Activated CD4-positive, alpha-beta memory T cell treated with anti-CD3 and anti-CD28 coated beads for 36 hours (primary cell): ENCODE results near the gene ZNF716. TPM values are rescaled to one million over a fixed set of nuclear protein-coding genes. Genes with fewer than 3 reads are reported as not detected.
"Not testable (repeated sequence)": the region's sequence is repeated elsewhere in the genome, so short reads cannot be mapped to it uniquely, and the experiment has no call there.

Experiments used
- CTCF ChIA-PET: fragments of 350-600 bp; sonication (Branson Sonifier 250); formaldehyde crosslinking; loops from one replicate; lab custom pipeline; 2021; ENCODE audit warnings: antibody characterized with exemption, inconsistent platforms; lab: Charles Lee
- POLR2A ChIA-PET: fragments of 350-600 bp; sonication (Branson Sonifier 250); formaldehyde crosslinking; loops from one replicate; lab custom pipeline; 2021; ENCODE audit warnings: antibody characterized with exemption; lab: Charles Lee
- DNase-seq: peaks from one replicate; pipeline ENCODE4 v3.0.0-alpha.2; 2020
- H3K27ac Mint-ChIP-seq: one replicate; pipeline ENCODE4 v1.8.0; 2021; ENCODE audit warnings: mixed read lengths
- H3K27me3 Mint-ChIP-seq: one replicate; pipeline ENCODE4 v1.8.0; 2021; ENCODE audit warnings: mixed read lengths
- H3K36me3 Mint-ChIP-seq: one replicate; pipeline ENCODE4 v1.8.0; 2021; ENCODE audit warnings: mixed read lengths
- H3K4me1 Mint-ChIP-seq: one replicate; pipeline ENCODE4 v1.8.0; 2021; ENCODE audit warnings: low read depth, mixed read lengths
- H3K4me3 Mint-ChIP-seq: one replicate; pipeline ENCODE4 v1.8.0; 2021; ENCODE audit warnings: mild to moderate bottlenecking, mixed read lengths
- H3K9me3 Mint-ChIP-seq: one replicate; pipeline ENCODE4 v1.8.0; 2021; ENCODE audit warnings: mixed read lengths
- intact Hi-C: fragments of 100-400 bp; cut with micrococcal nuclease; formaldehyde crosslinking; loops from one replicate; pipeline ENCODE4 v1.15.1; 2023
- microRNA-seq: library from miRNA; unstranded; fragments of <30 nt; microRNA quantifications from one replicate; pipeline ENCODE4 v1.2.0, GENCODE V29; 2022; ENCODE audit warnings: borderline number of aligned reads, borderline microRNAs expressed, borderline replicate concordance
- total RNA-seq, 2 experiments: library from RNA; stranded (reverse); gene quantifications; one replicate each; pipeline ENCODE4 v1.2.3, GENCODE V29; 2021

ZNF716 gene
- total RNA-seq, 2 experiments from 2014 or later: not detected

- no peaks in the 10 kb centered on the region for H3K4me1 Mint-ChIP-seq
- DNase-seq: no peak
- H3K27ac Mint-ChIP-seq: no peak overlapping the region
- peaks cover 13% of the 10 kb centered on the region for H3K9me3 Mint-ChIP-seq
- H3K36me3 Mint-ChIP-seq: no peaks in the 10 kb centered on the region
- ChIA-PET POLR2A (no interaction called here), CTCF (no interaction called here)
- no peak overlapping the region for H3K4me3 Mint-ChIP-seq
- no peaks in the 10 kb centered on the region for H3K27me3 Mint-ChIP-seq
- intact Hi-C loops: no loop called here
Observed at GRCh38 chr7:57437581-57437980, 12.4 kb upstream of the ZNF716 start.

- intact Hi-C loops: no loop called here
- Mint-ChIP-seq H3K9me3 (peaks cover 15% of the 10 kb centered on the region), H3K27ac (no peak overlapping the region), H3K36me3 (no peaks in the 10 kb centered on the region), H3K27me3 (no peaks in the 10 kb centered on the region), H3K4me3 (no peak overlapping the region), H3K4me1 (no peaks in the 10 kb centered on the region)
- no peak for DNase-seq
- CTCF ChIA-PET: interaction anchor here (0.6 kb wide), 1 partner anchor 1142 kb away, joined by 3 read pairs; no protein-coding TSS in a partner anchor
- POLR2A ChIA-PET: no interaction called here
Observed at GRCh38 chr7:57438244-57438643, 11.7 kb upstream of the ZNF716 start.

GRCh38 chr7:57443567-57443966 lies 6.4 kb upstream of the ZNF716 start:
- Mint-ChIP-seq H3K27ac (no peak overlapping the region), H3K4me3 (no peak overlapping the region), H3K27me3 (no peaks in the 10 kb centered on the region), H3K36me3 (no peaks in the 10 kb centered on the region), H3K9me3 (peaks cover 24% of the 10 kb centered on the region), H3K4me1 (no peaks in the 10 kb centered on the region)
- no peak for DNase-seq
- CTCF ChIA-PET: no interaction called here
- intact Hi-C loops: no loop called here
- POLR2A ChIA-PET: no interaction called here

GRCh38 chr7:57469186-57469828 lies 19.3 kb downstream of the ZNF716 start:
- intact Hi-C loops, H3K27me3 Mint-ChIP-seq, H3K27ac Mint-ChIP-seq, CTCF ChIA-PET, H3K4me3 Mint-ChIP-seq, POLR2A ChIA-PET, DNase-seq, H3K4me1 Mint-ChIP-seq: not testable (repeated sequence)
- Mint-ChIP-seq H3K9me3 (peaks cover 70% of the 10 kb centered on the region), H3K36me3 (peaks cover 11% of the 10 kb centered on the region)

- intact Hi-C loops, CTCF ChIA-PET, H3K4me3 Mint-ChIP-seq, H3K27ac Mint-ChIP-seq, H3K36me3 Mint-ChIP-seq, DNase-seq, H3K27me3 Mint-ChIP-seq, POLR2A ChIA-PET, H3K4me1 Mint-ChIP-seq: not testable (repeated sequence)
- peaks cover 30% of the 10 kb centered on the region for H3K9me3 Mint-ChIP-seq
Observed at GRCh38 chr7:57480304-57480703, 30.3 kb downstream of the ZNF716 start.

GRCh38 chr7:57485022-57485421 lies 35.0 kb downstream of the ZNF716 start:
- H3K27ac Mint-ChIP-seq, H3K36me3 Mint-ChIP-seq, DNase-seq, H3K27me3 Mint-ChIP-seq, H3K4me3 Mint-ChIP-seq, intact Hi-C loops, POLR2A ChIA-PET, H3K4me1 Mint-ChIP-seq, CTCF ChIA-PET: not testable (repeated sequence)
- H3K9me3 Mint-ChIP-seq: peaks cover 23% of the 10 kb centered on the region

- Mint-ChIP-seq H3K27me3 (no peaks in the 10 kb centered on the region), H3K9me3 (peaks cover 8% of the 10 kb centered on the region), H3K4me3 (no peak overlapping the region), H3K36me3 (peaks cover 4% of the 10 kb centered on the region), H3K27ac (no peak overlapping the region), H3K4me1 (no peaks in the 10 kb centered on the region)
- POLR2A ChIA-PET: no interaction called here
- no peak for DNase-seq
- CTCF ChIA-PET: no interaction called here
- intact Hi-C loops: no loop called here
Observed at GRCh38 chr7:57487957-57488356, 38.0 kb downstream of the ZNF716 start.

GRCh38 chr7:57495111-57495510 lies 45.1 kb downstream of the ZNF716 start:
- H3K4me1 Mint-ChIP-seq, H3K27me3 Mint-ChIP-seq, CTCF ChIA-PET, H3K27ac Mint-ChIP-seq, H3K36me3 Mint-ChIP-seq, DNase-seq, H3K4me3 Mint-ChIP-seq, intact Hi-C loops, POLR2A ChIA-PET, H3K9me3 Mint-ChIP-seq: not testable (repeated sequence)

- no peak for DNase-seq
- Mint-ChIP-seq H3K4me1 (no peaks in the 10 kb centered on the region), H3K27ac (no peak overlapping the region), H3K9me3 (peaks cover 11% of the 10 kb centered on the region), H3K36me3 (no peaks in the 10 kb centered on the region), H3K27me3 (no peaks in the 10 kb centered on the region), H3K4me3 (no peak overlapping the region)
- intact Hi-C loops: no loop called here
- CTCF ChIA-PET: no interaction called here
- POLR2A ChIA-PET: no interaction called here
Observed at GRCh38 chr7:57496395-57496794, 46.4 kb downstream of the ZNF716 start.

- POLR2A ChIA-PET: no interaction called here
- CTCF ChIA-PET: no interaction called here
- H3K4me1 Mint-ChIP-seq: no peaks in the 10 kb centered on the region
Observed at GRCh38 chr7:57505176-57505575, 55.2 kb downstream of the ZNF716 start.

More at GRCh38 chr7:57505176-57505575, 55.2 kb downstream of the ZNF716 start:
- H3K27ac Mint-ChIP-seq: no peak overlapping the region
- peaks cover 34% of the 10 kb centered on the region for H3K9me3 Mint-ChIP-seq
- no peaks in the 10 kb centered on the region for H3K36me3 Mint-ChIP-seq
- intact Hi-C loops: no loop called here
- H3K27me3 Mint-ChIP-seq: no peaks in the 10 kb centered on the region
- no peak for DNase-seq
- no peak overlapping the region for H3K4me3 Mint-ChIP-seq

Small RNA genes within 50 kb of the gene (microRNA-seq; reads per million reads assigned to microRNA genes)
- not detected for gene MIR3147
